OCI-LY7 (cell line): ENCODE measurements around the gene LRRC7. TPM values are rescaled to one million over a fixed set of nuclear protein-coding genes. Genes with fewer than 3 reads are reported as not detected.

ENCODE experiments used
- BruUV-seq: library from RNA; stranded (reverse); fragments of 400-500 nt; replicated peaks from 2 replicates; lab custom pipeline; 2021; lab: Mats Ljungman, UMichigan
- CTCF ChIA-PET: fragments of 300-600 bp; sonication (Branson Sonifier 250); formaldehyde crosslinking; loops from one replicate; lab custom pipeline; 2022; ENCODE audit warnings: antibody characterized with exemption; ENCODE audit not compliant: unreplicated experiment; lab: Charles Lee
- POLR2A ChIA-PET: fragments of 300-600 bp; sonication (Branson Sonifier 250); formaldehyde crosslinking; loops from one replicate; lab custom pipeline; 2022; ENCODE audit warnings: antibody characterized with exemption; lab: Charles Lee
- DNase-seq: peaks from one replicate; pipeline ENCODE4 v3.0.0-alpha.2; 2015; ENCODE audit warnings: low spot score
- H2AFZ ChIP-seq: fragments of 200-600 bp; sonication (generic), shearing (Covaris generic); 2 replicates; pipeline ENCODE4 v1.6.1; 2014; ENCODE audit warnings: mild to moderate bottlenecking, antibody characterized with exemption, low read length, moderate library complexity
- H3K27ac ChIP-seq: fragments of 200-600 bp; sonication (generic); 2 replicates; pipeline ENCODE4 v1.5.1; 2014; ENCODE audit warnings: mixed run types, low read depth, mild to moderate bottlenecking, moderate library complexity, low read length, inconsistent platforms; ENCODE audit not compliant: poor library complexity, severe bottlenecking
- H3K36me3 ChIP-seq: fragments of 200-600 bp; sonication (generic); 2 replicates; pipeline ENCODE4 v1.6.1; 2014; ENCODE audit warnings: mild to moderate bottlenecking, antibody characterized with exemption, low read length, moderate library complexity, mixed read lengths; ENCODE audit not compliant: insufficient read depth
- H3K4me1 ChIP-seq: fragments of 200-600 bp; sonication (generic); 2 replicates; pipeline ENCODE4 v1.5.1; 2014; ENCODE audit warnings: mild to moderate bottlenecking, low read length; ENCODE audit not compliant: insufficient read depth, poor library complexity, severe bottlenecking
- H3K4me2 ChIP-seq: fragments of 200-600 bp; sonication (generic); 2 replicates; pipeline ENCODE4 v1.6.1; 2014; ENCODE audit warnings: mild to moderate bottlenecking, low read length
- H3K4me3 ChIP-seq: fragments of 200-600 bp; sonication (generic); 2 replicates; pipeline ENCODE4 v1.5.1; 2014; ENCODE audit warnings: mild to moderate bottlenecking, low read depth, low read length; ENCODE audit not compliant: poor library complexity, severe bottlenecking
- H3K79me2 ChIP-seq: fragments of 200-600 bp; sonication (generic); 2 replicates; pipeline ENCODE4 v1.6.1; 2016; ENCODE audit warnings: low read depth, mild to moderate bottlenecking, low read length, moderate library complexity, mixed read lengths; ENCODE audit not compliant: insufficient read depth
- H3K9me2 ChIP-seq: fragments of 200-600 bp; sonication (generic); 2 replicates; pipeline ENCODE4 v1.6.1; 2016; ENCODE audit warnings: mild to moderate bottlenecking, low read length, mixed read lengths; ENCODE audit not compliant: insufficient read depth
- H3K9me3 ChIP-seq: fragments of 200-600 bp; sonication (generic); 2 replicates; pipeline ENCODE4 v1.6.1; 2014; ENCODE audit warnings: mild to moderate bottlenecking, mixed run types, low read length, mixed read lengths
- H4K20me1 ChIP-seq: fragments of 200-600 bp; sonication (generic); 2 replicates; pipeline ENCODE4 v1.6.1; 2014; ENCODE audit warnings: mild to moderate bottlenecking, antibody characterized with exemption, low read length, moderate library complexity, mixed read lengths; ENCODE audit not compliant: insufficient read depth
- EZH2phosphoT487 ChIP-seq: fragments of 200-600 bp; sonication (generic); IDR thresholded peaks from 2 replicates; pipeline ENCODE4 v1.6.1; 2018; ENCODE audit warnings: low read depth, borderline replicate concordance, mild to moderate bottlenecking, mixed run types, antibody characterized with exemption, low read length, moderate library complexity, mixed read lengths
- intact Hi-C: fragments of 100-400 bp; cut with micrococcal nuclease; formaldehyde crosslinking; loops from one replicate; pipeline ENCODE4 v1.10.0; 2022; ENCODE audit not compliant: unreplicated experiment
- total RNA-seq, 2 experiments: library from RNA; depleted of rRNA in 1 of 2; stranded (reverse); fragments of >200 nt in 1 of 2; shearing (Covaris generic) in 1 of 2; gene quantifications; 2 replicates each; pipeline ENCODE4 v1.2.3, GENCODE V29; 2014 to 2022
- TF ChIP-seq, protein P1 (sequence below): fragments of 200-600 bp; sonication (generic); conservative IDR thresholded peaks from 2 replicates; pipeline ENCODE4 v1.5.1; 2014; ENCODE audit warnings: mild to moderate bottlenecking, antibody characterized with exemption, low read length, moderate library complexity, mixed read lengths

The LRRC7 gene
- total RNA-seq, 2 experiments from 2014 or later = not detected

DNA sequence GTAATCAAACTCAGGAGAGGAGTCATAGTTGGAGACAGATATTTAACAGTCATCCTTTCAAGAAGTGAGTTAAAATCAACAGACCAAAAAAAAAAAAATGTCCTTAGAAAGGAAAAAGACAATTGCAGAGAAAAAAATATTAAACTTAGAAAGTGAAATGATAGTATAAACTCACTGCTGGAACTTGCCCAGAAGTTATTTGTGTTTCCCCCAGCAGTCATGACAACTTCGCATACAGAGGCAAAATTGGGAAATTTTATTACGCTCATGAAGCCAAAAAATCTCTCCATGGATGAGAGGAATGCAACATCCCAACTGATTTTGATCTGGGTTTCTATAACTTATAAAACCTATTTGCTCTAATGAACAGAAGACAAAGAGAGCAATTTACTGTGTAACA lies 198.2 kb downstream of the LRRC7 start:
- Histone ChIP-seq H3K4me1 (no peaks in the 10 kb centered on the region), H3K9me2 (no peaks in the 10 kb centered on the region), H4K20me1 (no peaks in the 10 kb centered on the region), H3K79me2 (no peaks in the 10 kb centered on the region), H3K4me3 (no peak overlapping the region), H3K36me3 (no peaks in the 10 kb centered on the region), H3K27ac (no peak overlapping the region), H3K9me3 (no peaks in the 10 kb centered on the region), H3K4me2 (no peak overlapping the region), H2AFZ (no peak overlapping the region)
- no peak for DNase-seq
- TF ChIP-seq, protein P1, sequence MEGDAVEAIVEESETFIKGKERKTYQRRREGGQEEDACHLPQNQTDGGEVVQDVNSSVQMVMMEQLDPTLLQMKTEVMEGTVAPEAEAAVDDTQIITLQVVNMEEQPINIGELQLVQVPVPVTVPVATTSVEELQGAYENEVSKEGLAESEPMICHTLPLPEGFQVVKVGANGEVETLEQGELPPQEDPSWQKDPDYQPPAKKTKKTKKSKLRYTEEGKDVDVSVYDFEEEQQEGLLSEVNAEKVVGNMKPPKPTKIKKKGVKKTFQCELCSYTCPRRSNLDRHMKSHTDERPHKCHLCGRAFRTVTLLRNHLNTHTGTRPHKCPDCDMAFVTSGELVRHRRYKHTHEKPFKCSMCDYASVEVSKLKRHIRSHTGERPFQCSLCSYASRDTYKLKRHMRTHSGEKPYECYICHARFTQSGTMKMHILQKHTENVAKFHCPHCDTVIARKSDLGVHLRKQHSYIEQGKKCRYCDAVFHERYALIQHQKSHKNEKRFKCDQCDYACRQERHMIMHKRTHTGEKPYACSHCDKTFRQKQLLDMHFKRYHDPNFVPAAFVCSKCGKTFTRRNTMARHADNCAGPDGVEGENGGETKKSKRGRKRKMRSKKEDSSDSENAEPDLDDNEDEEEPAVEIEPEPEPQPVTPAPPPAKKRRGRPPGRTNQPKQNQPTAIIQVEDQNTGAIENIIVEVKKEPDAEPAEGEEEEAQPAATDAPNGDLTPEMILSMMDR = no peak
- no peak for TF ChIP-seq EZH2phosphoT487
- POLR2A ChIA-PET = no interaction called here
- CTCF ChIA-PET = no interaction called here
- intact Hi-C loops = no loop called here
- BruUV-seq = no TSS peak

DNA sequence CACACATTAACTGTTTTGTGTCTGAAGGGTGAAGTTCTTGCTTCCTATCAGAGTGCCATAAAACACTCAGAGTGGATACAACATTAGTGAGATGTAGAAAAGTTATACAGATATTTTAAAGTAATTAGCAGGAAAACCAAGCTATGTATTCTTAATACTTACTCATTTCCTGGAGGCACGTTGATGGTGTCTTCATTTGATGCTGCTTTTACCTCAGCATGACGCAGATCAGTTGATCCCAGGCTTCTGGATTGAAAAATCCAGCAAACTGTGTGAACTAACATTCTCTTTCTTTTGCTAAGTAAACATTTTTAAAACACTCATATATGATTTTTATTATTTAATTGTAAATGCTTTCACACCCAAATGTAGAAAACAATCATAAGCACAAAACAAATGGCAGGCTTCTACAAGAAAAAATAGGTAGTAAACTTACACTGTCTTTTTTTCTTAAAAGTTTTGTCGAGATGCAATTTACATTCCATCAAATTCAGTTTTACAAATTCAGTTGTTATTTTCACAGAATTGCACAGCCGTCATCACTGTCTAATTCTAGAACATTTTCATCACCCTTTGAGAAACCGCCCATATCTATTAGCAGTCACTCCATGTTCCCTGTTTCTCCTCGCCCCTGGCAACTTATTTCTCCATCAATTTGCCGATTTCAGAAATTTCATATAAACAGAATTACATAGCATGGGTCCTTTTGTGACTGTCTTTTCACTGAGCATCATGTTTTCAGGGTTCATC lies 198.9 kb downstream of the LRRC7 start:
- no peak for TF ChIP-seq EZH2phosphoT487
- TF ChIP-seq, protein P1 = no peak
- Histone ChIP-seq H2AFZ (no peak overlapping the region), H3K27ac (no peak overlapping the region), H4K20me1 (no peaks in the 10 kb centered on the region), H3K36me3 (no peaks in the 10 kb centered on the region), H3K4me2 (no peak overlapping the region), H3K4me3 (no peak overlapping the region), H3K9me2 (no peaks in the 10 kb centered on the region), H3K9me3 (no peaks in the 10 kb centered on the region), H3K79me2 (no peaks in the 10 kb centered on the region), H3K4me1 (no peaks in the 10 kb centered on the region)
- POLR2A ChIA-PET = no interaction called here
- no peak for DNase-seq
- intact Hi-C loops = no loop called here
- CTCF ChIA-PET = no interaction called here
- no TSS peak for BruUV-seq

DNA sequence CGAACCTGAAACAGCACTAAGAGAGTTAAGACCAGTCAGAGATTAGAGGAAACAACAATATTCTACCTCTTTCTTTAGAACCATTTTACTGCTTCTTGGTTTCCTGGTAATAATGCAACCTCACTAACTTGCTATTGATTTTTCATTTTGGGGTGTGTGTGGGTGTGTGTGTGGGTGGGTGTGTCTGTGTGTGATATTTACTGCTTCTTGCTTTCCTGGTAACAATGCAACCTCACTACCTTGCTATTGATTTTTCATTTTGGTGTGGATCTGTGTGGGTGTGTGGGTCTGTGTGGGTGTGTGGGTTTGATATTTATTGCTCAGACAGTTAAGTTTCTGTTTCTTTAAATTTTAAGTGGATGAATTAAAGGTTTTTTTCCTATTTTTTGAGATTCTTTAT lies 208.8 kb downstream of the LRRC7 start:
- Histone ChIP-seq H2AFZ (no peak overlapping the region), H3K79me2 (no peaks in the 10 kb centered on the region), H3K9me3 (no peaks in the 10 kb centered on the region), H3K9me2 (no peaks in the 10 kb centered on the region), H3K27ac (no peak overlapping the region), H3K36me3 (no peaks in the 10 kb centered on the region), H3K4me3 (no peak overlapping the region), H4K20me1 (no peaks in the 10 kb centered on the region), H3K4me2 (no peak overlapping the region), H3K4me1 (no peaks in the 10 kb centered on the region)
- ChIA-PET CTCF (no interaction called here), POLR2A (no interaction called here)
- TF ChIP-seq, protein P1 = no peak
- no peak for TF ChIP-seq EZH2phosphoT487
- no peak for DNase-seq
- intact Hi-C loops = no loop called here
- no TSS peak for BruUV-seq
